ENCODE results near the gene CACNA1C.

CACNA1C gene

DNA sequence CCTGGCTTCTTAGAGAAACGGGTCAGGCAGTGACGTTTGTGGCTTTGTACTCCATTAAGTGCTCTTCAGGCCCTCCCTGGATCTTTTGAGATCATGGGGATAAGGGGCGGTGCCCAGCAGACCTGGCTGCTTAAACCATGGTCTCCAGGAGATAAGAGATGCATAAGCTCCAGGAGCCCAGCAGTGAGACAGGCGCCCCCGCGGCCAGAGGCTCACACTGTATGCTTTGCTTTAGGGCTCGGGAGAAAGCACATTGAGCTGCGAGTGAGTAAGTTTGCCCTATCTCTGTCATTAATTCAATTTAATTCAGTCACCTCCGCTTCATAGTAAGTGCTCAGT is 359.5 kb downstream of the CACNA1C start:
- Histone ChIP-seq H3K4me2 (ENCODE audit: insufficient read depth, low read length) (no peak overlapping the region), H3K9me3 (ENCODE audit: insufficient read depth, low read length, severe bottlenecking) (no peaks in the 10 kb centered on the region), H2AFZ (ENCODE audit: low read depth, low read length) (no peak overlapping the region), H3K4me3 (ENCODE audit: low read depth in 1 of 2, low read length in 2 of 2) (no peak overlapping the region), H3K27ac (ENCODE audit: low read length) (no peak overlapping the region), H3K79me2 (ENCODE audit: insufficient read depth, low read length) (no peaks in the 10 kb centered on the region), H3K4me1 (ENCODE audit: insufficient read depth, low read length) (no peaks in the 10 kb centered on the region), H3K36me3 (ENCODE audit: insufficient read depth, low read length) (no peaks in the 10 kb centered on the region), H3K27me3 (ENCODE audit: insufficient read depth, low read length, poor library complexity) (no peaks in the 10 kb centered on the region), H3K9ac (ENCODE audit: low read depth, low read length) (no peak overlapping the region), H4K20me1 (ENCODE audit: insufficient read depth, low read length) (no peaks in the 10 kb centered on the region)
- ATAC-seq (ENCODE audit: insufficient read depth, low read depth): no peak
- DNase-seq: no peak
- no peak for TF ChIP-seq EZH2 (IDR thresholded peaks at IDR 0.05; ENCODE audit: borderline replicate concordance, low read depth, low read length, severe bottlenecking)
- TF ChIP-seq, protein P1, sequence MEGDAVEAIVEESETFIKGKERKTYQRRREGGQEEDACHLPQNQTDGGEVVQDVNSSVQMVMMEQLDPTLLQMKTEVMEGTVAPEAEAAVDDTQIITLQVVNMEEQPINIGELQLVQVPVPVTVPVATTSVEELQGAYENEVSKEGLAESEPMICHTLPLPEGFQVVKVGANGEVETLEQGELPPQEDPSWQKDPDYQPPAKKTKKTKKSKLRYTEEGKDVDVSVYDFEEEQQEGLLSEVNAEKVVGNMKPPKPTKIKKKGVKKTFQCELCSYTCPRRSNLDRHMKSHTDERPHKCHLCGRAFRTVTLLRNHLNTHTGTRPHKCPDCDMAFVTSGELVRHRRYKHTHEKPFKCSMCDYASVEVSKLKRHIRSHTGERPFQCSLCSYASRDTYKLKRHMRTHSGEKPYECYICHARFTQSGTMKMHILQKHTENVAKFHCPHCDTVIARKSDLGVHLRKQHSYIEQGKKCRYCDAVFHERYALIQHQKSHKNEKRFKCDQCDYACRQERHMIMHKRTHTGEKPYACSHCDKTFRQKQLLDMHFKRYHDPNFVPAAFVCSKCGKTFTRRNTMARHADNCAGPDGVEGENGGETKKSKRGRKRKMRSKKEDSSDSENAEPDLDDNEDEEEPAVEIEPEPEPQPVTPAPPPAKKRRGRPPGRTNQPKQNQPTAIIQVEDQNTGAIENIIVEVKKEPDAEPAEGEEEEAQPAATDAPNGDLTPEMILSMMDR (IDR thresholded peaks at IDR 0.05; ENCODE audit: borderline replicate concordance, extremely low read depth, low read length, poor library complexity, severe bottlenecking): no peak

DNA sequence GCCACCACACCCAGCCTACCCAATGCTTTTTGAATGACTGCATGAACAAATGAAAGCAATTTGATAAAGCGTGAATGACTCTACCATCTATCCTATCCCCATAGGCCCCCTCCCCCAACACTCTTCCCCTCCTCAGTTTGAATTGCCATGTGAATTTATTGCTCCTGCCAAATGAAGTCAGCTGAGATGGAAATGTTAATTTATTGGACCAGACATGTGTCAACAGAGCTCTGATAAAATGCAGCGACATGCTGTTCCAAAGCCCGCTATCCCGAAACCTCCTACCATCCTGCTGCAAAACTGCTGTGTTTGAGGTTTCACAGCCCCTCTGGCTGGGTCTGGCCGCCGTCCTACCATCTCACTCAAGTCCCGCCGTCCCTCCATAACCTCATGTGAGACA is 360.5 kb downstream of the CACNA1C start:
- Histone ChIP-seq H3K4me3 (ENCODE audit: low read depth in 1 of 2, low read length in 2 of 2) (no peak overlapping the region), H2AFZ (ENCODE audit: low read depth, low read length) (no peak overlapping the region), H3K79me2 (ENCODE audit: insufficient read depth, low read length) (no peaks in the 10 kb centered on the region), H3K27ac (ENCODE audit: low read length) (no peak overlapping the region), H3K9me3 (ENCODE audit: insufficient read depth, low read length, severe bottlenecking) (no peaks in the 10 kb centered on the region), H3K27me3 (ENCODE audit: insufficient read depth, low read length, poor library complexity) (no peaks in the 10 kb centered on the region), H4K20me1 (ENCODE audit: insufficient read depth, low read length) (0 out of 2 replicates have a peak, but pooled peaks cover under 1% of the 10 kb centered on the region), H3K4me2 (ENCODE audit: insufficient read depth, low read length) (no peak overlapping the region), H3K4me1 (ENCODE audit: insufficient read depth, low read length) (no peaks in the 10 kb centered on the region), H3K9ac (ENCODE audit: low read depth, low read length) (no peak overlapping the region), H3K36me3 (ENCODE audit: insufficient read depth, low read length) (no peaks in the 10 kb centered on the region)
- DNase-seq (no peak), ATAC-seq (ENCODE audit: insufficient read depth, low read depth) (no peak)
- no peak for TF ChIP-seq EZH2 (IDR thresholded peaks at IDR 0.05; ENCODE audit: borderline replicate concordance, low read depth, low read length, severe bottlenecking)
- TF ChIP-seq, protein P1 (IDR thresholded peaks at IDR 0.05; ENCODE audit: borderline replicate concordance, extremely low read depth, low read length, poor library complexity, severe bottlenecking): no peak

DNA sequence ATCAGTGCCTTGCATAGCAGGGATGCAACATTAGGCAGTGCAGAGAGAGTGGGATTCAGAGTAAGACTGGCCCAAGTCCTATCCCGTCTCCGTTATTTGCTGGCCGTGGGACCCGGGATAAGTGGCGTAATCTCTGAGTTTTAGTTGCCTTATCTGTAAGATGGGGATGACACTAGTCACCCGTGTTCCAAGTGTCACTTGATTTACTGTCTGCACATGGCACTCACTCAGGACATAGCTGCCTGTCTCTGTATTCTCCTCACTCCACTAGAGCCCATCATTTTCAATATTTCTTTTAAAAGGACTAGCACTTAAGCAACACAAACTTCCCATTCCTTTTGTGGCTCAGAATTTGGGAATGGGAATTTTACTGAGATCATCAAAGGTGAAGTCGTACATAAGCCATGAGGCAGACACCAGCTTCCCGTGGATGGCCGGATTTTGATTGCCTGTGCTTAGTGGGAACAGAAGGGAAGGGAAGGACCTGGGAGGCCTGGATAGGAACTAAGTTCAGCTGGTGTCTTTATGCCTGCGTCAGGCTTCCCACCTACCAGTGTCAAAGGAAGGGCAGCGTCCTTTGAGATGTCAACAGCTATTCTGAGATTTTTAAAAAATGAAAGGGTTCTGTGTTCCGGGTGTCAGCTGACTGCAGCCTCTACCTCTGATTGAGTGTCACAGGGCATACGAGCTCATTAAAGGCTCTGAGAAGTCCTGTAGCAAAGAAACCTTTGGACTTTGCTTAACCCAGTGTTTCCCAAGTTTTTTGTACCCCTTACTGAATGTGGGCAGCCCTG is 361.4 kb downstream of the CACNA1C start:
- Histone ChIP-seq H4K20me1 (ENCODE audit: insufficient read depth, low read length) (0 out of 2 replicates have a peak, but pooled peaks cover 5% of the 10 kb centered on the region), H3K27me3 (ENCODE audit: insufficient read depth, low read length, poor library complexity) (no peaks in the 10 kb centered on the region), H3K9ac (ENCODE audit: low read depth, low read length) (no peak overlapping the region), H3K36me3 (ENCODE audit: insufficient read depth, low read length) (no peaks in the 10 kb centered on the region), H3K4me1 (ENCODE audit: insufficient read depth, low read length) (no peaks in the 10 kb centered on the region), H3K27ac (ENCODE audit: low read length) (no peak overlapping the region), H3K79me2 (ENCODE audit: insufficient read depth, low read length) (no peaks in the 10 kb centered on the region), H3K4me3 (ENCODE audit: low read depth in 1 of 2, low read length in 2 of 2) (no peak overlapping the region), H3K4me2 (ENCODE audit: insufficient read depth, low read length) (no peak overlapping the region), H2AFZ (ENCODE audit: low read depth, low read length) (no peak overlapping the region), H3K9me3 (ENCODE audit: insufficient read depth, low read length, severe bottlenecking) (no peaks in the 10 kb centered on the region)
- TF ChIP-seq EZH2 (IDR thresholded peaks at IDR 0.05; ENCODE audit: borderline replicate concordance, low read depth, low read length, severe bottlenecking): no peak
- TF ChIP-seq, protein P1 (IDR thresholded peaks at IDR 0.05; ENCODE audit: borderline replicate concordance, extremely low read depth, low read length, poor library complexity, severe bottlenecking): no peak
- no peak for ATAC-seq (ENCODE audit: insufficient read depth, low read depth)
- no peak for DNase-seq

Measured in DND-41 (cell line).